GM21786 (cell line): ENCODE measurements around the gene SLC41A3.

Experiments used
- ATAC-seq: cut with Tn5 transposase; IDR thresholded peaks from one replicate; pipeline ENCODE4 v1.9.1; 2021; ENCODE audit not compliant: unreplicated experiment

SLC41A3 gene

DNA sequence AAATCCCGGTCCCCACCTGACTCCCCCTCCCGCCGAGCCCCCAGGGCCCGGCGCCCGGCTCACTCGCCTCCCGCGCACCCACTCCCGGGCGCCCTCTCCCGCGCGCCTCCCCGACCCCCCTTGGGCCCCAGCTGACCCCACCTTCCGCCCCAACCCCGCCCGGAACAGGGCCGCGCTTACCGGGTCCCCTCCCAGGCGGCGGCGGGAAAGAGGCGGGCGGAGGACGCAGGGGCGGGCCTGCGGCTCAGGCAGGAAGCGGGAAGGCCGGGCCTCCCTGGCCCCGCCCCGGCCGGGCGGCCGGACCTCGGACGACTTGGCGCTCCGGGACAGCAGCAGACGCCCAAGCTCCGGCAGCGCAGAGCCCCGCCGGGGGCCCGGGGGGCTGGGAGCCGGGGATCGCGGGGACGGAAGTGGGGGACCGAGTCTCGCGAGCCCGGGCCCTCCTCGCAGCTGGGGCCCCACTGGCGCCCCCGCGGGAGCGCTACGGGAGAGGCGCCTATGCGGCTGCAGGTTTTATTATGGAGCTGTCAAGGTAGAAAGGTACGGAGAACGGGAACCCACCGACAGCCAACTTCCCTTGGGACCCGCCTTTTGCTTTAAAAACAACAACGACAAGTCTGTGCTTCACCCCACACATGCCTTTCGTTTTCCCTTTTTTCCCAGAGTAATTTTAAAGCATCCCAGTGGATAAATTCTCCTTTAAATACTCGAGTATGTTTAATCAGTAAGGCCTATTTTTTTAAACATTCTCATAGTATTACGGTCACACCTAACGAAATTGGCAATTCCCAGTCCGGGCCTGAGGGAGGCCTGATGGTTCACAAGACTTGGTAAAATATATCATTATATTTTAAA lies at the start of gene SLC41A3:
TSS of gene SLC41A3 (minus strand) at position 212 of the 855 bp plus-strand sequence. CDS start 15,905 bp downstream, outside the sequence.
- ATAC-seq, result peak; percentile 94

DNA sequence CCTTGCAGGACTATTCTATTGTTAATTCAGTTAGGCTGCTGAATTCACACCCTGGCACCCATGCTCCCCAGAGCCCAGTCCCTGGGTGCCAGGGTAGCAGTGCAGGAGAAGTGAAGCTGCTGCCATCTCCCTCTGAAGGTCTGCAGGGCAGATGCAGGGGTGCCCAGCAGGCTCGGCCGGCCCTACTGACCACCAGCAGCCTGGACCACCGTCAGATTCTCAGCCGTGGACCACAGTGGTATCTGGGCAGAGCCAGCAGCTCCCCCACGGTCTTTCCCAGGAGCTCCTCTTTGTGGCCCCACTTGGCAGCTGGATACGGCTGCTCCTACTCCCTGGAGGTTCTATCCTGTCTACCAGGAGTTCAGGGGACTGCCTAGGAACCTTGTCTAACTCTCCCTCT lies 49.7 kb upstream of the SLC41A3 start:
- no peak for ATAC-seq

- no peak for ATAC-seq
Observed at GRCh38 chr3:126132751-126133511, 49.0 kb upstream of the SLC41A3 start.

- no peak for ATAC-seq
Observed at GRCh38 chr3:126131881-126132750, 48.2 kb upstream of the SLC41A3 start.

- ATAC-seq, result no peak
Observed at GRCh38 chr3:126130981-126131745, 47.2 kb upstream of the SLC41A3 start.

DNA sequence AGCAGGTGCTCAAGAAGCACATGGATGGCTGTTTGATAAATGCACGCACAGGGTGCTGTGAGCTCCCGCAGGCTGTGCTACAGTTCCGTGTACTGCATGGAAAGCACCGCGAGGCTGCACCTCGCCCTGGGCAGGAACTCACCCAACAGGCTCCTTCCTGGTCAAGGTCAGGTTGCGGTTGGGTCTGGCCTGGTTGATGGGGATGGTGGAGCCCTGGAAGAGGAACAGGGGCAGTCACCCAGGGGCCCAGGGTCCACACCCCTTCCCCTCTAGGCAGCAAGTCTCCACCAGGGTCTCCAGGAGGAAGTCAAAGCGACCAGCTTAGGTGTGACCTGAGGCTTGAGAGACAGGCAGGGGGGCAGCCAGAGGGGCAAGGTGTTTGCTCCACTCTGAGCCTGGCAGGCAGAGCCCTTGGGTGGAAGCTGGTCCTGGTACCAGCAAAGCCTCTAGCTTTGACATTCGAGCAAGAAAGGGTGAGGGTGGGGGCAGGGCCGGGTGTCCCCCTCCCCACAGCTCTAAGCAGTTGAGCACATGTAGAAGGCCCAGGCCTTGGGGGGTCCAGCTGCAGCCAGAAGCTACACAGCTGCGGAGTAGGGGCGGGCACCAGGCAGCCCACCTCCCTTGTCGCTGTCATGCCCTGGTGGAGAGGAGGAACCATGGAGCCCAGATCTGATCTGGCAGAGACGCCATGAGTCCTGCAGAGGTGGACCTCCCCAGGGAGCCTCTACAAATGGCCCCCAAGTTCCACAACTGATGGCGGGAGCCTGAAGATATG lies 46.3 kb upstream of the SLC41A3 start:
- ATAC-seq, result no peak

DNA sequence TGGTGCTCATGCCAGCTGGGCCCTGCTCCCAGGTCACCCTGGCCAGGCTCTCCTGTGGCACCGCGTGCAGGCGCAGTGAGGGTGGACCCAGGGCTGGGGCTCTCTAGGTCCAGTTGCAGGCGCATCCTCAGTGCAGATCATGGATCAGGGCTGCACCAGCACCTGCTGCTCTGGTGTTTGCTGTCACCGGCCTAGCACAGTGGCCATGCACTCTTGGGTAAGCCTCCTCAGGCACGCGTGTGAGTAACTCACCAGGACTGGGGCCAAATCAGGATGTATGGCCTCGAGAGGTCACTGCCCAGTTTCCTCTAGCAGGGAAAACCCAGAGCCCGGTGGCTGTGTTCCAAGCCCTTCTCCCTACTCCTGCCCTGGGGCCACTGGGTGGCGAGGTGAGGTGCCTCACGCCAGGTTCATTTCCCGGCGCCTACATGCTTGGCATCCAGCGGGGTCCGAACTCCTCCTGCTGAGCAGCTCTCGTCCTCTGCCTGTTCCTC lies 45.5 kb upstream of the SLC41A3 start:
- ATAC-seq, result no peak

DNA sequence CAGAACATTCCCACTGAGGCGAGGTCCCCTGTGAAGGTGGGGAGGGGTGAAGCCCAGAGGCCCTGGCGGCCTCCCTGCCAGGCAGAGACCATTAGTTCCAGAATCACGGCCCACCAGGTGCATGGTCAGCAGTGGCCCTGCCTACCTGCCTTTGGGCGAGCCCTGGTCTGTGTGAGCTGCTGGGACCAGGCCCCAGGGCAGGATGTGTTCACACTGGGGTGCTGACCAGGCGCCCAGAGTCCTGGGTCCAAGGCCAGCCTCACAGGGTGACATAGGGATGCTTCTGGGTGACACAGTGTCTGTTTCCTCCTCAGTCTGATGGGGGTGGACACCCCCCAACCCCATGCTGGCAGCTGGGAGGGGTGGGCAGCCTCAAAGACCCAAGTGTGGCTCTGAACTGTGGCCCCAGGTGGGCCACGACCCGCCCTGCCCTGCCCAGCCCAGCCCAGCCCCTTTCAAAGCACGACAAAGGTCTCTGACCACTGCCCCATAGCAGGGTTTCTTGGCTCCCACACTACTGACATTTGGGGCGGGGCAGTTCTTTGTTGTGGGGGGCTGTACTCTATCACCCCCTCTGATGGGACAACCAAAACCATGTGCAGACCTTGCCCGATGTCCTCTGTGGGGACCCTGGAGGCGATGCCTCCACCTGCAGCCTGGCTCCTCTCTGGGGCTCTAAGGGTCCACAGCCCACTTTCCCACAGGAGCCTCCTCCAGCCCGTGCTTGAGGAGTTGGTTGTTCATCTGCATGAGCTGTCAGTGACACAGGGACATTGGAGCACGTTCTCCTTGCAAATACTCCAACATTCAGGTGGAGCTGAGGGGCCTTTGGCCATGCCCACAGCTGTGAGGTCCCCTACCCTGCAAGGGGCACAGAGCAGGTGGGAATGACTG lies 44.8 kb upstream of the SLC41A3 start:
- no peak for ATAC-seq

GRCh38 chr3:126127904-126128303 lies 44.0 kb upstream of the SLC41A3 start:
- ATAC-seq, result no peak

DNA sequence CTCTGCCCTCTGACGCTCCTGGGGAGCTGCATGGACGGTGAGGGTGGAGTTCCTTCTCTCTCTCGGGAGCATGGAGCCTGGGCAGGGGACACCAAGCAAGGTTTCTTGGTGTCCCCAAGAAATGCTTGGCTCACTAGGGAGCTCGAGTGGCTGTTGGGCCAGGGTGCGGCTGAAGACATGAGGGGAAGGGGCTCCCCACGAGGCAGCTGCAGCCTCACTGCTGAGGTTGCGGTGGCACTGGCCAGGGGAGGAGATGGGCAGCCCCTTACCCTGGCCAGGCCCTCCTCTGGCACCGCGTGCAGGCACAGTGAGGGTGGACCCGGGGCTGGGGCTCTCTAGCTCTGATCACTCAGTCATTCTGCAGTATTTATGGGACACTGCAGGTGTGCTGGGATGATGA lies 43.5 kb upstream of the SLC41A3 start:
- ATAC-seq, result no peak

GRCh38 chr3:126126811-126127431 lies 43.0 kb upstream of the SLC41A3 start:
- no peak for ATAC-seq

DNA sequence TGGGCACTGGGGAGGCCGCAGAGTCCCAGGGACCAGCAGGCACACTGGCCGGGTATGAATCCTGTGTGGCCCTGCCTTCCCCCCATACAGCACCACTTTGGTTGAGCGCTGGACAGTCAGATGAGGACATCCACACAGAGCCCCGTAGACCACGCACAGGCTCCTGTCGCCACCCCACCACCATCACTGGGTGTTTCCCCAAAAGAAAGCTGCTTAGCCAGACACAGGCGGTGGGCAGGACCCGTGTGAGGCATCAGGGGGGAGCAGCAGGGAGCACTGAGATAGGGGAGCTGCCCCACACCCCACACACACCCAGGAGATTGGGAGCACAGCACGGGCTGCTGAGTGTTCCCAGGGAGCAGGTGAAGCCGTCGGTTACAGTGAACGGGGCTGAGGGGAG lies 42.4 kb upstream of the SLC41A3 start:
- no peak for ATAC-seq

- no peak for ATAC-seq
Observed at GRCh38 chr3:126125781-126126251, 41.9 kb upstream of the SLC41A3 start.

- no peak for ATAC-seq
Observed at GRCh38 chr3:126125341-126125740, 41.4 kb upstream of the SLC41A3 start.

DNA sequence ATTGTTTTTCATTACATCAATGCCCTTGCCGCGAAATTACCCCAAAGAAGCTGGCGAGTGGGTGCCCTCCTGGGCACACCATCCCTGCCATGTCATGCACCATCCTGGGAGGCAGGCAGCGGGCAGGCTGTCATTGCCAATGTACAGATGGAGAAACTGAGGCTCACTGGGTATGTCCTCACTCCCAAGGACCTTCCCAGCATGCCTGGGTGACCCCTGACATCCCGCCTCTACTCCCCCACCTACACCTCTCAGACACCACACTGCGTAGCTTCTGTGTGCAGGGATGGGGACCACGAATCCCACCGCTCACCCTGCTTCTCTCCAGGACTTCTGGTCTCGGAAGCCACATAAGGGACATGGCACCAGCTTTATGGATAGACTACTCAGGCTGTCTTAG lies 41.0 kb upstream of the SLC41A3 start:
- ATAC-seq, result no peak

GRCh38 chr3:126124148-126124868 lies 40.4 kb upstream of the SLC41A3 start:
- no peak for ATAC-seq

DNA sequence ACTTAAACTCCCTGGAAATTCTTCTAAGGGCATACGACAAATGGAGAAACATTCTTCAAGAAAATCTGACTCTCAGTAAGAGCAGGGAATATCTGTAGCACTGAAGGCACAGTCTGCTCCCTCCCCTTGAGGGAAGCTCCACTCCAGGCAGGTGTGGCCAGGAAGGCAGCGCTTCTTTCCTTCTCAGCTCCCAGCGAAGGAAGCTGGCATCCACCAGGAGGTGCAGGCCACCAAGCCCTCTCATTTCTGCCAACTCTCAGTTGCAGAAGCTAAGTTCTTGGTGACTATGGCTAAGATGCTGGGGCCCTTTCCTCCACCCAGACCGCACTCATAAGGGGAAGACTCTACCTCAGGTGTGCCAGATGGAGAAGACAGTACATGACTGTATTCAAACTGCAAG lies 37.7 kb upstream of the SLC41A3 start:
- no peak for ATAC-seq
